ENCODE data around the gene INHBC.
A peak's percentile ranks its signal among the peaks of the same experiment; 100 is the strongest.

Gene INHBC

GRCh38 chr12:57450057-57450456 lies 15.5 kb downstream of the INHBC start:
- H3K9ac ChIP-seq (ENCODE audit: low read depth, low read length, poor library complexity): no peak overlapping the region
- H3K79me1 ChIP-seq (ENCODE audit: low read depth, low read length): no peaks in the 10 kb centered on the region
- DNase-seq (ENCODE audit: low spot score): no peak
- H2BK5ac ChIP-seq (ENCODE audit: low read length): no peak overlapping the region
- H4K91ac ChIP-seq (ENCODE audit: low read depth, low read length, poor library complexity): no peak overlapping the region
- no peak overlapping the region for H3K4ac ChIP-seq (ENCODE audit: low read length)
- H3K18ac ChIP-seq (ENCODE audit: low read length): no peak overlapping the region
- no peak overlapping the region for H3K4me2 ChIP-seq (ENCODE audit: insufficient read depth, low read length, poor library complexity, severe bottlenecking)
- H4K8ac ChIP-seq (ENCODE audit: low read depth, low read length): no peak overlapping the region
- no CpG with 5 or more reads among the region's 3 CpGs for WGBS, 2 donors (ENCODE audit: extremely low coverage in 2 of 2, insufficient read length in 2 of 2, insufficient replicate concordance in 1 of 2)
- H3K4me1 ChIP-seq (ENCODE audit: control insufficient read depth in 2 of 2, insufficient read depth in 1 of 2, low read depth in 1 of 2, low read length in 2 of 2): peaks cover 7 to 11% of the 10 kb centered on the region in 2 donors
- H3K36me3 ChIP-seq (replicated peaks in 1 of 2; ENCODE audit: control insufficient read depth in 2 of 2, insufficient read depth in 2 of 2, low read length in 2 of 2): no peaks in the 10 kb centered on the region
- H3K14ac ChIP-seq (ENCODE audit: low read length): no peak overlapping the region
- no peak overlapping the region for H3K4me3 ChIP-seq (ENCODE audit: low read length in 2 of 2)
- H2AK5ac ChIP-seq (ENCODE audit: low read depth, low read length): no peak overlapping the region
- no peak overlapping the region for H3K27ac ChIP-seq (replicated peaks; ENCODE audit: low read length)
- H3K9me3 ChIP-seq (replicated peaks in 1 of 2; ENCODE audit: control insufficient read depth in 2 of 2, insufficient read depth in 1 of 2, low read depth in 1 of 2, low read length in 2 of 2): no peaks in the 10 kb centered on the region
- H2BK120ac ChIP-seq (ENCODE audit: low read depth, low read length): no peak overlapping the region
- H2BK15ac ChIP-seq (ENCODE audit: low read length): no peak overlapping the region
- H2AFZ ChIP-seq (ENCODE audit: low read length): no peak overlapping the region
- peaks cover 0 to 11% (median 0%) of the 10 kb centered on the region in 3 experiments for H3K27me3 ChIP-seq (ENCODE audit: control insufficient read depth in 3 of 3, insufficient read depth in 3 of 3, low read depth in 1 of 3, low read length in 3 of 3)
- H2BK12ac ChIP-seq (ENCODE audit: low read length): no peak overlapping the region
- no peak overlapping the region for H3K23ac ChIP-seq (ENCODE audit: low read depth, low read length, poor library complexity)

- H3K27me3 ChIP-seq (ENCODE audit: control insufficient read depth in 3 of 3, insufficient read depth in 3 of 3, low read depth in 1 of 3, low read length in 3 of 3): peaks cover 0 to 11% (median 5%) of the 10 kb centered on the region in 3 experiments
- no peak overlapping the region for H3K14ac ChIP-seq (ENCODE audit: low read length)
- WGBS, 2 donors (ENCODE audit: extremely low coverage in 2 of 2, insufficient read length in 2 of 2, insufficient replicate concordance in 1 of 2): no CpG with 5 or more reads among the region's 6 CpGs
- no peak overlapping the region for H3K18ac ChIP-seq (ENCODE audit: low read length)
- H3K27ac ChIP-seq (replicated peaks; ENCODE audit: low read length): no peak overlapping the region
- H2AFZ ChIP-seq (ENCODE audit: low read length): no peak overlapping the region
- H2BK120ac ChIP-seq (ENCODE audit: low read depth, low read length): no peak overlapping the region
- no peak overlapping the region for H3K9ac ChIP-seq (ENCODE audit: low read depth, low read length, poor library complexity)
- no peaks in the 10 kb centered on the region for H3K36me3 ChIP-seq (replicated peaks in 1 of 2; ENCODE audit: control insufficient read depth in 2 of 2, insufficient read depth in 2 of 2, low read length in 2 of 2)
- no peak overlapping the region for H4K91ac ChIP-seq (ENCODE audit: low read depth, low read length, poor library complexity)
- no peak overlapping the region for H3K4me3 ChIP-seq (ENCODE audit: low read length in 2 of 2)
- no peak overlapping the region for H2BK15ac ChIP-seq (ENCODE audit: low read length)
- DNase-seq (ENCODE audit: low spot score): no peak
- no peaks in the 10 kb centered on the region for H3K9me3 ChIP-seq (replicated peaks in 1 of 2; ENCODE audit: control insufficient read depth in 2 of 2, insufficient read depth in 1 of 2, low read depth in 1 of 2, low read length in 2 of 2)
- no peak overlapping the region for H2BK5ac ChIP-seq (ENCODE audit: low read length)
- H4K8ac ChIP-seq (ENCODE audit: low read depth, low read length): no peak overlapping the region
- H2AK5ac ChIP-seq (ENCODE audit: low read depth, low read length): no peak overlapping the region
- no peak overlapping the region for H3K4ac ChIP-seq (ENCODE audit: low read length)
- H3K4me1 ChIP-seq (ENCODE audit: control insufficient read depth in 2 of 2, insufficient read depth in 1 of 2, low read depth in 1 of 2, low read length in 2 of 2): peaks cover 16% of the 10 kb centered on the region in 2 donors
- peaks cover 2% of the 10 kb centered on the region for H3K79me1 ChIP-seq (ENCODE audit: low read depth, low read length)
- H2BK12ac ChIP-seq (ENCODE audit: low read length): no peak overlapping the region
- H3K4me2 ChIP-seq (ENCODE audit: insufficient read depth, low read length, poor library complexity, severe bottlenecking): no peak overlapping the region
- no peak overlapping the region for H3K23ac ChIP-seq (ENCODE audit: low read depth, low read length, poor library complexity)
Measured at GRCh38 chr12:57451233-57451778, 16.7 kb downstream of the INHBC start.

GRCh38 chr12:57452181-57452936 lies 17.8 kb downstream of the INHBC start:
- Histone ChIP-seq H2BK120ac (ENCODE audit: low read depth, low read length) (no peak overlapping the region), H3K27ac (replicated peaks; ENCODE audit: low read length) (no peak overlapping the region), H2AK5ac (ENCODE audit: low read depth, low read length) (no peak overlapping the region), H2BK5ac (ENCODE audit: low read length) (no peak overlapping the region), H3K36me3 (replicated peaks in 1 of 2; ENCODE audit: control insufficient read depth in 2 of 2, insufficient read depth in 2 of 2, low read length in 2 of 2) (no peaks in the 10 kb centered on the region), H3K23ac (ENCODE audit: low read depth, low read length, poor library complexity) (peak overlapping the region; percentile 3), H3K4me2 (ENCODE audit: insufficient read depth, low read length, poor library complexity, severe bottlenecking) (no peak overlapping the region), H3K4me3 (ENCODE audit: low read length in 2 of 2) (no peak overlapping the region), H2AFZ (ENCODE audit: low read length) (peak overlapping the region; percentile 64), H4K91ac (ENCODE audit: low read depth, low read length, poor library complexity) (no peak overlapping the region), H3K9ac (ENCODE audit: low read depth, low read length, poor library complexity) (no peak overlapping the region), H3K9me3 (replicated peaks in 1 of 2; ENCODE audit: control insufficient read depth in 2 of 2, insufficient read depth in 1 of 2, low read depth in 1 of 2, low read length in 2 of 2) (no peaks in the 10 kb centered on the region), H3K79me1 (ENCODE audit: low read depth, low read length) (peaks cover 2% of the 10 kb centered on the region), H4K8ac (ENCODE audit: low read depth, low read length) (no peak overlapping the region), H3K4me1 (ENCODE audit: control insufficient read depth in 2 of 2, insufficient read depth in 1 of 2, low read depth in 1 of 2, low read length in 2 of 2) (peaks cover 16% of the 10 kb centered on the region in 2 donors), H3K14ac (ENCODE audit: low read length) (no peak overlapping the region), H2BK12ac (ENCODE audit: low read length) (no peak overlapping the region), H3K18ac (ENCODE audit: low read length) (no peak overlapping the region), H3K27me3 (ENCODE audit: control insufficient read depth in 3 of 3, insufficient read depth in 3 of 3, low read depth in 1 of 3, low read length in 3 of 3) (peaks cover 0 to 11% (median 5%) of the 10 kb centered on the region in 3 experiments), H2BK15ac (ENCODE audit: low read length) (no peak overlapping the region), H3K4ac (ENCODE audit: low read length) (no peak overlapping the region)
- no CpG with 5 or more reads among the region's 9 CpGs for WGBS, 2 donors (ENCODE audit: extremely low coverage in 2 of 2, insufficient read length in 2 of 2, insufficient replicate concordance in 1 of 2)
- DNase-seq (ENCODE audit: low spot score): no peak

- Histone ChIP-seq H4K91ac (ENCODE audit: low read depth, low read length, poor library complexity) (no peak overlapping the region), H3K36me3 (replicated peaks in 1 of 2; ENCODE audit: control insufficient read depth in 2 of 2, insufficient read depth in 2 of 2, low read length in 2 of 2) (no peaks in the 10 kb centered on the region), H3K27ac (replicated peaks; ENCODE audit: low read length) (no peak overlapping the region), H2BK15ac (ENCODE audit: low read length) (no peak overlapping the region), H3K27me3 (ENCODE audit: control insufficient read depth in 3 of 3, insufficient read depth in 3 of 3, low read depth in 1 of 3, low read length in 3 of 3) (peaks cover 0 to 11% (median 5%) of the 10 kb centered on the region in 3 experiments), H3K4ac (ENCODE audit: low read length) (no peak overlapping the region), H3K23ac (ENCODE audit: low read depth, low read length, poor library complexity) (no peak overlapping the region), H3K9me3 (replicated peaks in 1 of 2; ENCODE audit: control insufficient read depth in 2 of 2, insufficient read depth in 1 of 2, low read depth in 1 of 2, low read length in 2 of 2) (no peaks in the 10 kb centered on the region), H2AK5ac (ENCODE audit: low read depth, low read length) (peak overlapping the region; percentile 14), H2BK120ac (ENCODE audit: low read depth, low read length) (no peak overlapping the region), H3K14ac (ENCODE audit: low read length) (no peak overlapping the region), H3K4me3 (ENCODE audit: low read length in 2 of 2) (no peak overlapping the region), H4K8ac (ENCODE audit: low read depth, low read length) (no peak overlapping the region), H3K4me1 (ENCODE audit: control insufficient read depth in 2 of 2, insufficient read depth in 1 of 2, low read depth in 1 of 2, low read length in 2 of 2) (peaks cover 16% of the 10 kb centered on the region in 2 donors), H3K9ac (ENCODE audit: low read depth, low read length, poor library complexity) (no peak overlapping the region), H3K79me1 (ENCODE audit: low read depth, low read length) (peaks cover 2% of the 10 kb centered on the region), H2BK5ac (ENCODE audit: low read length) (no peak overlapping the region), H3K18ac (ENCODE audit: low read length) (no peak overlapping the region), H2BK12ac (ENCODE audit: low read length) (no peak overlapping the region), H2AFZ (ENCODE audit: low read length) (peak overlapping the region; percentile 64), H3K4me2 (ENCODE audit: insufficient read depth, low read length, poor library complexity, severe bottlenecking) (no peak overlapping the region)
- no peak for DNase-seq (ENCODE audit: low spot score)
- WGBS, 2 donors (ENCODE audit: extremely low coverage in 2 of 2, insufficient read length in 2 of 2, insufficient replicate concordance in 1 of 2): no CpG with 5 or more reads among the region's 7 CpGs
Measured at GRCh38 chr12:57452937-57453509, 18.4 kb downstream of the INHBC start.

Measured in neuronal stem cell (in vitro differentiated cells).